DLD1 (cell line): ENCODE results near the gene ANGPTL2.
"Not testable (repeated sequence)": the region's sequence is repeated elsewhere in the genome, so short reads cannot be mapped to it uniquely, and the experiment has no call there.

Experiments
- in situ Hi-C: cut with HindIII; loops from 2 replicates; pipeline ENCODE4 v1.10.0; 2017; ENCODE audit warnings: low sequenced_read_pairs

ANGPTL2 gene

GRCh38 chr9:127155314-127155960 is 33.0 kb upstream of the ANGPTL2 start:
- in situ Hi-C loops = no loop called here

- in situ Hi-C loops = no loop called here
Measured at GRCh38 chr9:127154390-127155191, 32.2 kb upstream of the ANGPTL2 start.

DNA sequence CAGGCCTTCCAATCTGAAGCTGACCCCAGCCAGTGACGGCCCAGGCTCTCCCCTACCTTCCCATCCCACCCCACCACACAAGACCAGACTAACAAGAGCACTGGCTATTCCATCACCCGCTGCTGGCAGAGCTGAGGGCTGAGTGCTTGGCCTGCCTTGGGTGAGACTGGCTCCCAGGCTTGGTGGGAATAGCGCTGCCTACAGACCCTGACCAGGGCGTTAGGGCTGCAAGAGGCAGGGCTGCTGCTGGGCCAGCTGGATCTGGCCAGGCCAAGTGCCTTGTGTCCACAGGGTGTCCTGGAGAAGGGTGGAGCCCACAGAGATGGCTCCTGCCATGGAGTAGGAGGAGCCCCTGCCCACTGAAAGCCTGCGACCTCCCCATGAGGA is 31.6 kb upstream of the ANGPTL2 start:
- in situ Hi-C loops = no loop called here

DNA sequence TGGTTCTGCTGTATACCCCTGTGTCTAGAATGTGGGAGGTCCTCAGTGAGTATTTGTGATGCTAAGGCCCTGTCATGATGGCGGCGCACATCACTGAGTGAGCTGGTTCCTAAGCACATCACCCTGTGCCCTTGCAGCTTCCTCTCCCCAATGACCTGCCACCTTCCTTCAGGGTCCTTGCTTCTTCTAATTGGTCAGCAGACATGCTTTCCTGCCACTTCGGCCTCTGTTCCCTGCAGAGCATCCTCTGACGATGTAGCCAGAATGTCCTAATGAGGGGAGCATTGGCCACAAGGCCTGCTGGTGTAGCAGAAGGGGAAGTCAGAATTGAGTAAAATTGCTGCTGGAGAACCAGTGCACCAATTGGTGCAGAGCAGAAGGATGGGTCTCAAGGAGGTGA is 31.1 kb upstream of the ANGPTL2 start:
- in situ Hi-C loops = no loop called here

DNA sequence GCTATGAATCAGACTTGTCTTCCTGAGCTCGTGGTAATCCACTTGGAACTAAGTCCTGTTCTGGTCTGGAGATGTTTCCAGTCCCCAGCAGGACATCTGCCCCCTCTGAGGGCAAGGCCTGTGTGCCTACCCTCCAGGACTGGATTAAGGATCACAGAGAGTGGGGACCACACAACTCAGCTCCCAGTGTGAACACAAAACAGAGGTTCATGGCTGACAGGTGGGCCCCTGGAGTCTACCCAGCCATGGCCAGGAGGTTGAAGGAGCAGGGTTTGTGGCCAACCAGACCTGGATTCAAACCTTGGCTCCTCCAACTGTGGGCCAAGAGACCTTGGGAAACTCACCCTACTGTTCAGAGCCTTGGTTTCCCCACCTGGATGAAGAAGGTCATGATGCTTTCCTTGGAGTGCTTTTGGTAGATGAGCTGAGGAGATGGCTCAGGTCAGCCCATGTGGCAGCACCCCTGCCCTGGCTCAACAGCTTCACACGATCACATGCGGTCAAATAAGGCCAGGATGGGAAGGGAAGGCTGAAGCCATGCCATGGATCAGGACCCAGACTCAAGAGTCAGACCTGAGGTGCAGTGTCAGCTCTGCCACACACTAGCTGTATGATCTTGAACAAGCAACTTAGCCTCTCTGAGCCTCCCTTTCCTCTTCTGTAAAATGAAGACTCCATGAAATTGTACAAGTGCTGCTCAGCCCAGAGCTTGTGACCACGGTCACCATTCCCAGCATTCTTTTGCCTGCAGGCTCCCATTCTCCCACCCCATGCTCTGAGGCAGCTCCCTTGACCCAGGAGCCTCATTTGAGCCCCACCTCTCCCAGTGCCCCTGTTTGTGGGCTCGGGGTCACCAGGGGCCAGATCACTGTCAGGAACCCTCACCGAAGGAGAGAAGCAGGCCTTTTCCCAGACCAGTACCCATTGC is 27.3 kb upstream of the ANGPTL2 start:
- in situ Hi-C loops = no loop called here

DNA sequence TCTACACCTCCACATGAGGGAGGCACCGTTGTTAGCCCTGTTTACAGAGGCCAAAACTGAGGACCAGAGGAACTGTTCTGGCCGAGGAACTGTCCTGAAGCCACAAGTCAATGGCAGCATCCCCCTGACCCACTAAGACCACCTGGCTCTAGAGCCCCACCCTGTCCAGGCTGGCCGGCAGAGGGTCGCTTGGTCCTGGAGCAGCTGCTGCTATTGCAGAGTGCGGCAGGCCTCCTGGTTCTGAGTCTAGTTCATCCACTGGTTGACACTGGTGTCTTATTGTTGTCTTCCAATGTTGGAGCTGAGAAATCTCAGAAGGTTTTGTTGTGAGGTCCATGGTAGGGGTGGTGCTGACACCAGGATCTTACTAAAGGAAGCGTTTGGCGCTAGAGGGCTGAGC is 26.6 kb upstream of the ANGPTL2 start:
- in situ Hi-C loops = no loop called here

- in situ Hi-C loops = no loop called here
Measured at GRCh38 chr9:127148014-127148413, 25.6 kb upstream of the ANGPTL2 start.

GRCh38 chr9:127147251-127147650 is 24.8 kb upstream of the ANGPTL2 start:
- in situ Hi-C loops = no loop called here

GRCh38 chr9:127146841-127147240 is 24.4 kb upstream of the ANGPTL2 start:
- in situ Hi-C loops = not testable (repeated sequence)

GRCh38 chr9:127144670-127145445 is 22.4 kb upstream of the ANGPTL2 start:
- in situ Hi-C loops = no loop called here

DNA sequence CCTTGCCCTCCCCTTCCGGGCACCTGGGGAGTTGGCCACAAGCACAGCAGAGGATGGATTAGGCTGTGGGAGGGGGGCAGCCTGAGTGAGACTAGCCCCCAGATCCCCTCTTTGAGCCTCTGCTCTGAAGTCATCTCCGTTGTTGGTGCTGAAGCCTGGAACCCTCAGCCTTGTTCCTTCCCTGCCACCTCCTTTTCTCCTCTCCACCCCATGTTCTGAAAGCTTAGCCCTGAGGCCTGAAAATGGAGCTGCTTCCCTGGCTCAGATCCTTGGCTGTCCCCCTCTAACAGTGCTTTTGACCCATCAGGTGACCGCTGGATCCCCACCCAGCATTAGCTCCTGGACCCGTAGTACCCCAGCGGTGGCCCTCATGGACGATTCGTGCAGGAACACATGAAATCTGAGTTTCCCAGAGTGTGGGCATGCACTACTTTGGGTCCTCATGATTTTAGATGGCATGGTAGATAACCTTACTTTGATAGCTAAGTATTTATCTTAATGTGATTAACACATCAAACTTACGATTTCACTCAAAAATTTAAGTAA is 21.6 kb upstream of the ANGPTL2 start:
- in situ Hi-C loops = no loop called here

DNA sequence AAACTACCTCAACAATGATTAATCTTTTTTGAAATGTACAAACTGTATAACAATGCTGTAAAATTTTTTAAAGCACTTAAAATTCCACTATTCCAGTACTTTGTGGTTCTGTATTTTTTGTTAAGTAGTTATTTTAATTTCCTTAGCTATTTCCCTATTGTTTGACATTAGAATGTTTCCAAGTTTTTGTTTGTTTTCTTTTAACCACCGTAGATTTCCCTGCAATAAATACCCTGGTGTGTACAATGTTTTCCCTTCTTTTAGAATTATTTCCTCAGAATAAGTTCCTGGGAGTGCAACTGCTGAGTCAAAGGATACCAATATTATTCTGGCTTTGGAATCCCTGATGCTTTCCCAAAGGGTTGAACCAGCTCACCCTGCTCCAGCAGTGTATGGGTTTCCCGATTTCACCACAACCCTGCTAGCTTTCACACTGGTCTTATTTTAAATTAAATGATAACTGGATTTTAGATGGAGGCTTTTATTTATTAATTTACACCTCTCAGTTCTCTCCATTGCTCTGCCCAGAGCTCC is 20.6 kb upstream of the ANGPTL2 start:
- in situ Hi-C loops = no loop called here

DNA sequence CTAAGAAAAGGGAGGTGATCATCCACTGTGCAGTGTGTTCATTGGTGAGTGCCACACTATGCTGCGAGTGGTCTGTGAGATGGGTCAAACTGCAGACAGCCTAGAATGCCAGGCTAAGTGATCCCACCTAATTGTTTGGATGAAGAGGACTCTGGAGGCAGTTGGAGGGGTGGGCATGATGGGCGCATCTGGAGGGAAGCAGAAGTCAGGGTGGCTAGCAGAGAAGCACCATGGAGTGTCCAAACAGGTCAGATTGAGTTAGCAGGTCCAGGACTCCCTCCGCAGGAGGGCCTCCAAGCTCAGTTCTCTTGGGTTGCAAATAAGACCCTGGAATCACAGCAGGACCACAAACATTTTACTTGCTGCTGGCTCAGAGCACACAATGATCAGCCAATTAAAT is 19.9 kb upstream of the ANGPTL2 start:
- in situ Hi-C loops = no loop called here

GRCh38 chr9:127140842-127141675 is 18.6 kb upstream of the ANGPTL2 start:
- in situ Hi-C loops = no loop called here

- in situ Hi-C loops = no loop called here
Measured at GRCh38 chr9:127140181-127140580, 17.7 kb upstream of the ANGPTL2 start.

GRCh38 chr9:127139775-127140174 is 17.3 kb upstream of the ANGPTL2 start:
- in situ Hi-C loops = no loop called here

GRCh38 chr9:127139071-127139731 is 16.8 kb upstream of the ANGPTL2 start:
- in situ Hi-C loops = no loop called here

GRCh38 chr9:127138444-127138843 is 16.0 kb upstream of the ANGPTL2 start:
- in situ Hi-C loops = no loop called here
